AG04449 (cell line): ENCODE measurements around the gene YWHAE.
"Not testable (repeated sequence)": the region's sequence is repeated elsewhere in the genome, so short reads cannot be mapped to it uniquely, and the experiment has no call there.

ENCODE experiments used
- CTCF ChIA-PET: fragments of 350-600 bp; formaldehyde crosslinking; extraction: SDS; loops from one replicate; lab custom pipeline; 2021; ENCODE audit warnings: antibody characterized with exemption; lab: Yijun Ruan, JAX
- POLR2A ChIA-PET: fragments of 400-600, 350-600 bp; formaldehyde crosslinking; extraction: SDS; loops from one replicate; lab custom pipeline; 2020; ENCODE audit warnings: antibody characterized with exemption, inconsistent platforms; lab: Yijun Ruan, JAX
- DNase-seq: peaks from one replicate; pipeline ENCODE4 v3.0.0-alpha.2; 2010; ENCODE audit warnings: low read depth, low spot score
- H3K4me3 ChIP-seq: 2 replicates; pipeline ENCODE4 v1.5.1; 2011; ENCODE audit warnings: low read depth, mild to moderate bottlenecking, control low read depth, low read length
- TF ChIP-seq, protein P1 (sequence below): IDR thresholded peaks from one replicate; pipeline ENCODE4 v1.5.1; 2011; ENCODE audit warnings: mild to moderate bottlenecking, moderate library complexity, low read length, control low read depth, inconsistent platforms; ENCODE audit not compliant: insufficient read depth; ENCODE audit errors: missing control alignments

YWHAE gene

DNA sequence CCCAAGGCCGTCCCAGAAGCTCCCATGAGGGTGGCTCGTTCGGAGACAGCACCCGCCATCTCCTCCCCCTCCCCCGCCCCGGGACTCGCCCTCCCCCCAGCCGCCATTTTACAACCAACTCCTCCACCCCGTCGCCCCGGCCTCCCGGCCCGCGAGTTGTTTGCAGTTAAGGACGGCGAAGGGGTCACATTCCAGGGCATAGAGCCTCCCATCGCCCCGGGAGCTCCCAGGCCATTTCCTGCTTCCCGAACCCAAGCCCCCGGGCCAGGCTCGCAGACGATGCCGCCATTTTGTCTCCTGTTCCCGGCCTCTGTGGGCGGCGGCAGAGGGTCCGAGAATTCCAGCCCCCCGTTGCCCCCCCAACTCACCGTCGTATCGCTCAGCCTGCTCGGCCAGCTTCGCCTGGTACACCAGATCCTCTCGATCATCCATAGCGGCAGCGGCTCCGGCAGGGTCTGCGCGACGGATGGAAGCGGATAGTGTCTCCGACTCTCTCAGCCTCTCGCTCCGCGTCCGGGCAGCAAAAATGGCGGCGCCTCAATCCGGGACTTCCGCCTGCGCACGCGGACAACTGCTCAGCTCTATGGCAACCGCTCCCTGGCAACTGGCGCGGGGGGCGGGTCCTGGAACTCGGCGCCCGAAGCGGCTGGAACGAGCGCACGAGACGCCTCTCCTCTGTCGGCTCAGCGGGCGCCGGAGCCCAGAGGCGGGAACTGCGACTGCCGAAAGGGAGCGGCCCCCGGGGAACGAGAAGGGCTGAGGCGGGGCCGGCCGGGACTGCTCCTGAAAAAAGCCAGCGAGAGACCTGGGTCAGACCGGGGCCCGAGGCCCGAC, at the start of gene YWHAE:
Gene YWHAE (minus strand): TSS at position 544 of the 834 bp plus-strand sequence. CDS start 112 bp downstream, at position 432.
- CTCF ChIA-PET: interaction anchor here (1.0 to 2.1 kb wide), 2 partner anchors 9 to 35 kb away, joined by 3 to 6 read pairs; no protein-coding TSS in a partner anchor

DNA sequence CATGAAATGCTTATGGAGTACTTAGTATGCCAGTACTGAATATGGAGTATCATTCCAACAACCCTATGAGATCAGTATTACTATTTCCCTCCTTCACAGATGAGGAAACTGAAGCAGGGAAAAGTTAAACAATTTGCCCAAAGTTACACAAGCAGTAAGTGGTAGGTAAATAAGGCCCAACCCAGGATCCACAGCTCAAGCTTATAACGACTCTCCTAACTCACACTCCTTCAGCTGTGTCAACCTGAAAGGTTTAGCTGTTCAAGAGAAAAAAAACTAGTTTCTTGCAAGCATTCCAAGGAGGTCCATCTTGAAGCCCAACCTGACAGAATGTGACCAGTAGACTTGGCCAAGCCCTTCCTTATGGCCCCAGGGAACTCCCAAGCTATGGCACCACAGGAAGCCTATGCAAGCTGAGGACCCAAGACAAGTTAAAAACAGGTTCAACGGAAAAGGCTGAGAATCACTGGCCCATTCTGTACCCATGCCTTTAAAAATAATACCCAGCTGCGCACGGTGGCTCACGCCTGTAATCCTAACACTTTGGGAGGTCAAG, 49.5 kb upstream of the YWHAE start:
- POLR2A ChIA-PET: interaction anchor here (1.1 kb wide), 1 partner anchor 11 kb away, joined by 6 read pairs; no protein-coding TSS in a partner anchor
- no peak for DNase-seq
- CTCF ChIA-PET: interaction anchor here (1.5 to 8.2 kb wide), 2 partner anchors 8 to 83 kb away, joined by 4 to 35 read pairs; no protein-coding TSS in a partner anchor
- H3K4me3 ChIP-seq: no peak overlapping the region
- TF ChIP-seq, protein P1, sequence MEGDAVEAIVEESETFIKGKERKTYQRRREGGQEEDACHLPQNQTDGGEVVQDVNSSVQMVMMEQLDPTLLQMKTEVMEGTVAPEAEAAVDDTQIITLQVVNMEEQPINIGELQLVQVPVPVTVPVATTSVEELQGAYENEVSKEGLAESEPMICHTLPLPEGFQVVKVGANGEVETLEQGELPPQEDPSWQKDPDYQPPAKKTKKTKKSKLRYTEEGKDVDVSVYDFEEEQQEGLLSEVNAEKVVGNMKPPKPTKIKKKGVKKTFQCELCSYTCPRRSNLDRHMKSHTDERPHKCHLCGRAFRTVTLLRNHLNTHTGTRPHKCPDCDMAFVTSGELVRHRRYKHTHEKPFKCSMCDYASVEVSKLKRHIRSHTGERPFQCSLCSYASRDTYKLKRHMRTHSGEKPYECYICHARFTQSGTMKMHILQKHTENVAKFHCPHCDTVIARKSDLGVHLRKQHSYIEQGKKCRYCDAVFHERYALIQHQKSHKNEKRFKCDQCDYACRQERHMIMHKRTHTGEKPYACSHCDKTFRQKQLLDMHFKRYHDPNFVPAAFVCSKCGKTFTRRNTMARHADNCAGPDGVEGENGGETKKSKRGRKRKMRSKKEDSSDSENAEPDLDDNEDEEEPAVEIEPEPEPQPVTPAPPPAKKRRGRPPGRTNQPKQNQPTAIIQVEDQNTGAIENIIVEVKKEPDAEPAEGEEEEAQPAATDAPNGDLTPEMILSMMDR: no peak

More for the DNA sequence above, at the start of gene YWHAE:
- POLR2A ChIA-PET: interaction anchor here (0.5 to 1.0 kb wide), 4 partner anchors 13 to 101 kb away, joined by 3 read pairs; no protein-coding TSS in a partner anchor
- no peak for DNase-seq
- TF ChIP-seq, protein P1: no peak
- H3K4me3 ChIP-seq: peak within 1 kb of the TSS; percentile 84

DNA sequence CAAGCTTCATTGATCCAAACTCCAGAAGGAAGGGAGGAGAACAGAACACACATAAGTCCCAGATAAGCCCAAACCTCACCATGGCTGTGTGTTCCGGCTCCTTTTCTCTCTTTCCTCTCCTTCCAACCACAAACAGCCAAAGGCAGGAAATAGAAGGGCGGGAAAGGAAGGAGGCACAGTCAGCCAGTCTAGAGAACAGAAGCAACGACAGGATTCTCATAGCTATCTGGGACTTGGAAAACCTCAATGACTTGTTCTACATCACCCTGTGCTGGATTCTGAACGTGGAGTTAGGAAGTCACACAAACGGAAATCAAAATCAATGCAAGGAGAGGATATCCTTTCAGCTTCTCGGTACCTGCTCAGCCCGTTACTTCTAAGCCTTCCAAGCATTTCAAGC, 47.0 kb upstream of the YWHAE start:
- ChIA-PET POLR2A (no interaction called here), CTCF (interaction anchor here (0.6 to 1.2 kb wide), 2 partner anchors 54 to 82 kb away, joined by 3 to 5 read pairs; no protein-coding TSS in a partner anchor)
- H3K4me3 ChIP-seq: no peak overlapping the region
- DNase-seq: no peak
- TF ChIP-seq, protein P1: no peak

DNA sequence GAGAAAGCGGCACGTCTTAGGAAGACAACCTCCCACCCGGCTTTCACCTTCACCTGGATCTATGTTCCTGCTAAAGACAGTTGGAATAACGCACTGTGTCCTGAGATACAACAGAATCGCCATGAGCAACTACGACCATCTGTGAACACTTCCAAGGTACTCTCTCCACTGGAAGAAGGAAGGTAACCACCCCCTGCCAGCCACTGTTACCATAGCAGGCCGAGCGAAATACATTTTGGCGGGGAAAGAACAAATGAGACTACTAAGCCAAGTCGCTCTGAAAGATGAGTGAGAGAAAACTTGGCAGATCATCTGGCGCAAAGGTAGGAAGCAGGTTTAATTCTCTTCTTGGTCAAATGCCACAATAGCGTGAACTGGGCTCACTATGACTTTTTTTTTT, 46.2 kb upstream of the YWHAE start:
- TF ChIP-seq, protein P1: no peak
- CTCF ChIA-PET: interaction anchor here (0.6 to 1.2 kb wide), 2 partner anchors 54 to 81 kb away, joined by 3 to 5 read pairs; no protein-coding TSS in a partner anchor
- POLR2A ChIA-PET: no interaction called here
- no peak overlapping the region for H3K4me3 ChIP-seq
- no peak for DNase-seq

DNA sequence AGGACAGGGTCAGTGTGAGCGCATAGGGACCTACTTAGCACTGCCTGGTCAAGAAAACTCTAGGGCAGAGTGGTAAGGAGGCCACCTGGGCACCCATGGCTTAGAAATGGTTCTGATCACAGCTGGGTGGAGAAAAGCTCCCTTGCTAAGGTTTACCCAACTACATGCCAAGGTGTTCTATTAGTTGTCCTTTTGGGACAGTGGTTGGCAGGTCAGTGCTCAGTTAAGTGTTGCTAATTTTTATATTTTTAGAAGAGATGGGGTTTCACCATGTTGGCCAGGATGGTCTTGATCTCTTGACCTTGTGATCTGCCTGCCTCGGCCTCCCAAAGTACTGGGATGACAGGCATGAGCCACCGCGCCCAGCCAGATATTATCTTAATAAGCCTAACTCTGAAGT, 45.7 kb upstream of the YWHAE start:
- DNase-seq, CTCF ChIA-PET, H3K4me3 ChIP-seq, POLR2A ChIA-PET: not testable (repeated sequence)

DNA sequence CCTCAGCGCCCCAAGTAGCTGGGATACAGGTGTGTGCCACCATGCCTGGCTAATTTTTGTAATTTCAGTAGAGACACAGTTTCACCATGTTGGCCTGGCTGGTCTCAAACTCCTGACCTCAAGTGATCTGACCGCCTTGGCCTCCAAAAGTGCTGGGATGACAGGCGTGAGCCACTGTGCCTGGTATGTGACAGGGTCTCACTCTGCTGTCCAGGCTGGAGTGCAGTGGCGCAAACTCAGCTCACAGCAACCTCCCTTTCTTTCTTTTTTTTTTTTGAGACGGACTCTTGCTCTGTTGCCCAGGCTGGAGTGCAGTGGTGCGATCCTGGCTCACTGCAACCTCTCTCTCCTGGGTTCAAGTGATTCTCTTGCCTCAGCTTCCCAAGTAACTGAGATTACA, 42.7 kb upstream of the YWHAE start:
- H3K4me3 ChIP-seq, DNase-seq, POLR2A ChIA-PET: not testable (repeated sequence)
- CTCF ChIA-PET: interaction anchor here (1.4 kb wide), 1 partner anchor 78 kb away, joined by 3 read pairs; no protein-coding TSS in a partner anchor

DNA sequence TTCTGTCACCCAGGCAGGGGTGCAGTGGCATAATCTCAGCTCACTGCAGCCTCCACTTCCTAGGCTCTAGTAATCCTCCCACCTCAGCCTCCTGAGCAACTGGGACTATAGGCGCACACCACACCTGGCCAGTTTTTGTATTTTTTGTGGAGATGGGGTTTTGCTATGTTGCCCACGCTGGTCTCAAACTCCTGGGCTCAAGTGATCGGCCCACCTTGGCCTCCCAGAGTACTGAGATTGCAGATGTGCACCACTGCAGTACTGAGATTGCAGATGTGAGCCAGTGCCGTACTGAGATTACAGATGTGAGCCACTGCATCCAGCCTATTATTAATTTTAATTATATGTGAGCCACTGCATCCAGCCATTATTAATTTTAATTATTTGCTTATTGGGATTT, 42.2 kb upstream of the YWHAE start:
- DNase-seq: no peak
- ChIA-PET POLR2A (no interaction called here), CTCF (interaction anchor here (1.4 kb wide), 1 partner anchor 77 kb away, joined by 3 read pairs; no protein-coding TSS in a partner anchor)
- H3K4me3 ChIP-seq: no peak overlapping the region
- TF ChIP-seq, protein P1: no peak
